Lower leg skin (tissue), 3 donors: Measurements from ENCODE around the gene ZNF506.

Experiments used
- POLR2A ChIP-seq, 2 donors: fragments of 450-650 bp; IDR thresholded peaks; one replicate each; pipeline ENCODE4 v1.6.1; 2016 to 2017; ENCODE audit warnings: antibody characterized with exemption in 2 of 2, mild to moderate bottlenecking in 1 of 2, moderate library complexity in 1 of 2
- TF ChIP-seq, protein P1 (sequence below), 3 donors: fragments of 450-650 bp; IDR thresholded peaks; one replicate each; pipeline ENCODE4 v1.5.1; 2016; ENCODE audit warnings: antibody characterized with exemption in 3 of 3, mild to moderate bottlenecking in 3 of 3, moderate library complexity in 2 of 3

DNA sequence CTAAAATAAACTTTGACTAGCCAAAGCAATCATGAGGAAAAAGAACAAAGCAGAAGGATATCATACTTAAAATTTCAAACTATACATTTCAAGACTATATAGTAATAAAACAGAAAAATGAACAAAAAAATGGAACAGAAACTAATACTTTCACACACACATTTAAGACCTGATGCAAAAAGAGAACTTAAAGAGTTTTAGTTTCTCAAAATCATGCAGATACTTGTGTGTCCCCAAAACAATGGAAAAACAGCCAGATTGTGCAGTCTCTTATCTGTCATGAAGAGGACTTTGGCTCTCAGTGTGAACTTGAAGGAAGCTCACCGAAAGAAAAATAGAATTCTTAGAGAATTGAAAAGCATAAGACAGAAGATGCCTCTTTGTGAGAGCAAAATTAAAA, 16.1 kb downstream of the ZNF506 start:
- TF ChIP-seq, protein P1, sequence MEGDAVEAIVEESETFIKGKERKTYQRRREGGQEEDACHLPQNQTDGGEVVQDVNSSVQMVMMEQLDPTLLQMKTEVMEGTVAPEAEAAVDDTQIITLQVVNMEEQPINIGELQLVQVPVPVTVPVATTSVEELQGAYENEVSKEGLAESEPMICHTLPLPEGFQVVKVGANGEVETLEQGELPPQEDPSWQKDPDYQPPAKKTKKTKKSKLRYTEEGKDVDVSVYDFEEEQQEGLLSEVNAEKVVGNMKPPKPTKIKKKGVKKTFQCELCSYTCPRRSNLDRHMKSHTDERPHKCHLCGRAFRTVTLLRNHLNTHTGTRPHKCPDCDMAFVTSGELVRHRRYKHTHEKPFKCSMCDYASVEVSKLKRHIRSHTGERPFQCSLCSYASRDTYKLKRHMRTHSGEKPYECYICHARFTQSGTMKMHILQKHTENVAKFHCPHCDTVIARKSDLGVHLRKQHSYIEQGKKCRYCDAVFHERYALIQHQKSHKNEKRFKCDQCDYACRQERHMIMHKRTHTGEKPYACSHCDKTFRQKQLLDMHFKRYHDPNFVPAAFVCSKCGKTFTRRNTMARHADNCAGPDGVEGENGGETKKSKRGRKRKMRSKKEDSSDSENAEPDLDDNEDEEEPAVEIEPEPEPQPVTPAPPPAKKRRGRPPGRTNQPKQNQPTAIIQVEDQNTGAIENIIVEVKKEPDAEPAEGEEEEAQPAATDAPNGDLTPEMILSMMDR (IDR thresholded peaks at IDR 0.05), result no peak
- TF ChIP-seq POLR2A (IDR thresholded peaks at IDR 0.05), result no peak
